OCI-LY7 (cell line): ENCODE results near the gene KDELR1. TPM values are rescaled to one million over a fixed set of nuclear protein-coding genes. Genes with fewer than 3 reads are reported as not detected.

ENCODE experiments used
- BruUV-seq: library from RNA; stranded (reverse); fragments of 400-500 nt; replicated peaks from 2 replicates; lab custom pipeline; 2021; lab: Mats Ljungman, UMichigan
- CTCF ChIA-PET: fragments of 300-600 bp; sonication (Branson Sonifier 250); formaldehyde crosslinking; loops from one replicate; lab custom pipeline; 2022; ENCODE audit warnings: antibody characterized with exemption; ENCODE audit not compliant: unreplicated experiment; lab: Charles Lee
- POLR2A ChIA-PET: fragments of 300-600 bp; sonication (Branson Sonifier 250); formaldehyde crosslinking; loops from one replicate; lab custom pipeline; 2022; ENCODE audit warnings: antibody characterized with exemption; lab: Charles Lee
- DNase-seq: peaks from one replicate; pipeline ENCODE4 v3.0.0-alpha.2; 2015; ENCODE audit warnings: low spot score
- H2AFZ ChIP-seq: fragments of 200-600 bp; sonication (generic), shearing (Covaris generic); 2 replicates; pipeline ENCODE4 v1.6.1; 2014; ENCODE audit warnings: mild to moderate bottlenecking, antibody characterized with exemption, low read length, moderate library complexity
- H3K27ac ChIP-seq: fragments of 200-600 bp; sonication (generic); 2 replicates; pipeline ENCODE4 v1.5.1; 2014; ENCODE audit warnings: mixed run types, low read depth, mild to moderate bottlenecking, moderate library complexity, low read length, inconsistent platforms; ENCODE audit not compliant: poor library complexity, severe bottlenecking
- H3K36me3 ChIP-seq: fragments of 200-600 bp; sonication (generic); 2 replicates; pipeline ENCODE4 v1.6.1; 2014; ENCODE audit warnings: mild to moderate bottlenecking, antibody characterized with exemption, low read length, moderate library complexity, mixed read lengths; ENCODE audit not compliant: insufficient read depth
- H3K4me1 ChIP-seq: fragments of 200-600 bp; sonication (generic); 2 replicates; pipeline ENCODE4 v1.5.1; 2014; ENCODE audit warnings: mild to moderate bottlenecking, low read length; ENCODE audit not compliant: insufficient read depth, poor library complexity, severe bottlenecking
- H3K4me2 ChIP-seq: fragments of 200-600 bp; sonication (generic); 2 replicates; pipeline ENCODE4 v1.6.1; 2014; ENCODE audit warnings: mild to moderate bottlenecking, low read length
- H3K4me3 ChIP-seq: fragments of 200-600 bp; sonication (generic); 2 replicates; pipeline ENCODE4 v1.5.1; 2014; ENCODE audit warnings: mild to moderate bottlenecking, low read depth, low read length; ENCODE audit not compliant: poor library complexity, severe bottlenecking
- H3K79me2 ChIP-seq: fragments of 200-600 bp; sonication (generic); 2 replicates; pipeline ENCODE4 v1.6.1; 2016; ENCODE audit warnings: low read depth, mild to moderate bottlenecking, low read length, moderate library complexity, mixed read lengths; ENCODE audit not compliant: insufficient read depth
- H3K9me2 ChIP-seq: fragments of 200-600 bp; sonication (generic); 2 replicates; pipeline ENCODE4 v1.6.1; 2016; ENCODE audit warnings: mild to moderate bottlenecking, low read length, mixed read lengths; ENCODE audit not compliant: insufficient read depth
- H3K9me3 ChIP-seq: fragments of 200-600 bp; sonication (generic); 2 replicates; pipeline ENCODE4 v1.6.1; 2014; ENCODE audit warnings: mild to moderate bottlenecking, mixed run types, low read length, mixed read lengths
- H4K20me1 ChIP-seq: fragments of 200-600 bp; sonication (generic); 2 replicates; pipeline ENCODE4 v1.6.1; 2014; ENCODE audit warnings: mild to moderate bottlenecking, antibody characterized with exemption, low read length, moderate library complexity, mixed read lengths; ENCODE audit not compliant: insufficient read depth
- CTCF ChIP-seq: fragments of 200-600 bp; sonication (generic); conservative IDR thresholded peaks from 2 replicates; pipeline ENCODE4 v1.5.1; 2014; ENCODE audit warnings: mild to moderate bottlenecking, antibody characterized with exemption, low read length, moderate library complexity, mixed read lengths
- EZH2phosphoT487 ChIP-seq: fragments of 200-600 bp; sonication (generic); IDR thresholded peaks from 2 replicates; pipeline ENCODE4 v1.6.1; 2018; ENCODE audit warnings: low read depth, borderline replicate concordance, mild to moderate bottlenecking, mixed run types, antibody characterized with exemption, low read length, moderate library complexity, mixed read lengths
- intact Hi-C: fragments of 100-400 bp; cut with micrococcal nuclease; formaldehyde crosslinking; loops from one replicate; pipeline ENCODE4 v1.10.0; 2022; ENCODE audit not compliant: unreplicated experiment
- total RNA-seq, 2 experiments: library from RNA; depleted of rRNA in 1 of 2; stranded (reverse); fragments of >200 nt in 1 of 2; shearing (Covaris generic) in 1 of 2; gene quantifications; 2 replicates each; pipeline ENCODE4 v1.2.3, GENCODE V29; 2014 to 2022

Gene KDELR1
- total RNA-seq, 2 experiments from 2014 or later: 38.8 to 63.8 TPM

- intact Hi-C loops: loop anchor here (2.0 kb wide), 1 partner anchor 77 kb away; a partner anchor contains a TSS
- Histone ChIP-seq H2AFZ (no peak overlapping the region), H3K9me3 (no peaks in the 10 kb centered on the region), H3K79me2 (no peaks in the 10 kb centered on the region), H3K27ac (no peak overlapping the region), H4K20me1 (no peaks in the 10 kb centered on the region), H3K4me1 (peaks cover 37% of the 10 kb centered on the region), H3K4me3 (peak overlapping the region; percentile 62), H3K9me2 (no peaks in the 10 kb centered on the region), H3K4me2 (peak overlapping the region; percentile 69), H3K36me3 (no peaks in the 10 kb centered on the region)
- ChIA-PET POLR2A (interaction anchor here (0.7 kb wide), 1 partner anchor 235 kb away, joined by 3 read pairs; no protein-coding TSS in a partner anchor), CTCF (no interaction called here)
- no peak for DNase-seq
- no TSS peak for BruUV-seq
- TF ChIP-seq EZH2phosphoT487 (no peak), CTCF (no peak)
These were observed 6.7 kb upstream of the KDELR1 start for GRCh38 chr19:48398102-48398374.

- ChIA-PET POLR2A (no interaction called here), CTCF (no interaction called here)
- Histone ChIP-seq H3K4me2 (peak overlapping the region; percentile 69), H3K79me2 (no peaks in the 10 kb centered on the region), H2AFZ (no peak overlapping the region), H3K4me1 (peaks cover 37% of the 10 kb centered on the region), H3K9me3 (no peaks in the 10 kb centered on the region), H4K20me1 (no peaks in the 10 kb centered on the region), H3K9me2 (no peaks in the 10 kb centered on the region), H3K27ac (no peak overlapping the region), H3K4me3 (peak overlapping the region; percentile 62), H3K36me3 (no peaks in the 10 kb centered on the region)
- intact Hi-C loops: loop anchor here (2.0 kb wide), 1 partner anchor 77 kb away; a partner anchor contains a TSS
- no peak for DNase-seq
- BruUV-seq: no TSS peak
- TF ChIP-seq CTCF: no peak
- no peak for TF ChIP-seq EZH2phosphoT487
These were observed 6.1 kb upstream of the KDELR1 start for GRCh38 chr19:48397263-48398101.

- Histone ChIP-seq H3K4me1 (peaks cover 39% of the 10 kb centered on the region), H3K9me3 (no peaks in the 10 kb centered on the region), H4K20me1 (no peaks in the 10 kb centered on the region), H3K79me2 (no peaks in the 10 kb centered on the region), H3K4me3 (no peak overlapping the region), H2AFZ (no peak overlapping the region), H3K27ac (no peak overlapping the region), H3K9me2 (no peaks in the 10 kb centered on the region), H3K4me2 (no peak overlapping the region), H3K36me3 (no peaks in the 10 kb centered on the region)
- BruUV-seq: no TSS peak
- intact Hi-C loops: no loop called here
- no peak for DNase-seq
- ChIA-PET POLR2A (no interaction called here), CTCF (interaction anchor here (0.5 kb wide), 1 partner anchor 731 kb away, joined by 10 read pairs; no protein-coding TSS in a partner anchor)
- TF ChIP-seq CTCF: no peak
- no peak for TF ChIP-seq EZH2phosphoT487
These were observed 5.4 kb upstream of the KDELR1 start for GRCh38 chr19:48396824-48397176.
